Right lung (tissue), 5 donors: Measurements from ENCODE around the gene CCDC63. TPM values are rescaled to one million over a fixed set of nuclear protein-coding genes. Genes with fewer than 3 reads are reported as not detected.
A peak's percentile ranks its signal among the peaks of the same experiment; 100 is the strongest.
"Not testable (repeated sequence)": the region's sequence is repeated elsewhere in the genome, so short reads cannot be mapped to it uniquely, and the experiment has no call there.

Source experiments
- DNase-seq, 2 donors: peaks; one replicate each; pipeline ENCODE4 v3.0.0-alpha.2; 2013
- polyA plus RNA-seq, 5 donors: library from polyadenylated mRNA; unstranded; fragments of 120-200 nt; gene quantifications; one replicate each; pipeline versions ENCODE4 v1.2.1 to v1.2.3, GENCODE V29; 2013; ENCODE audit warnings: inconsistent platforms in 1 of 5, low replicate concordance in 1 of 5; ENCODE audit not compliant: insufficient read length in 5 of 5, insufficient read depth in 1 of 5

CCDC63 gene
- polyA plus RNA-seq, 5 donors, result 0.08 TPM; not detected in 4

- no peak for DNase-seq
Measured at GRCh38 chr12:110922652-110923051, 75.9 kb downstream of the CCDC63 start.

GRCh38 chr12:110923192-110923591 is 76.4 kb downstream of the CCDC63 start:
- no peak for DNase-seq

DNA sequence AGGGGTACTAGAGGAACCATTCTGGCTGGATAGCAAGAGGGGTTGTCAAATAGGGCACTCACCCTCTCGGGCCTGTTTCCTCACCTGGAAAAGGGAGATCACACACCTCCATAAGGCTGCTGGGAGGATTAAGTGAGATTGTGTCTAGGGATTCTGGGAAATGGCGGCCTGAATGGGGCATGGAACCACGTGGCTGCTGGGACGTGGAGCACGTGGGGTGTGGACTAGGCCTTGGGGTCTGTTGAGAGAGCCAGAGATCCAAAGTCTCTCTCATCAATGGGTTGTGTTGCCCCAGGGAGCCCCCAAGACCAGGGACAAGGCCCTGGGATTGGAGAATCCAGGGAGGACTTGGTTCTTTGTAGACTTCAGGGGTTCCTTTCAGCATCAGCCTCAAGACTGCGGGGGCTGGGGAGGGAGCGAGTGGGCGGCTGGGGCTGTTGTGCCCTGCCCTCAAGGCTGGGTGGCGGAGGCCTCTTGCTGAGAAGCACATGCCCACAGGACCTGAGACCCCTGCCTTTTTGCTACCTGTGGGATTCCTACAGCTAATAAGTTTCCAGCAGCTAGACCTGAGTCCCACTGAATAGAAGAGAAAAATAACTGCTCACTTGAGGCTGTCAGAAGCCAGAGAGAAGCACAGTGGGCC is 77.0 kb downstream of the CCDC63 start:
- no peak for DNase-seq

DNA sequence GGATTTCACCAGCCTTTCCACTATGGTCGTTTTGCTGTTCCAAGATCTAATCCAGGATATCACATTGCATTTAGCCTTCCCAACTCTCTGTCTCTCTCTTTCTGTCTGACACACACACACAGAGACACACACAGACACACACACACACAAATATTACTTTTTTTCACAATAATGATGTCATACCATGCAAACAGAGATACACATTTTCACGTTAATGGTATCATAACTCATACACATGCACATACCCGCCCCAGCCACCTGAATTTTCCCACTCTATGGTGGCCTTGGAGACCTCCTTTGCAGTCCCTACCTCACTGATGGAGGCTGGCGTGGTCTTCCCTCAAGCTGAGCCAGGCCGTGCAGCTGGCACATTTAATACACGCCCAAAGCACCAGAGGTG is 80.8 kb downstream of the CCDC63 start:
- DNase-seq, result no peak

GRCh38 chr12:110928700-110929099 is 81.9 kb downstream of the CCDC63 start:
- DNase-seq, result no peak

DNA sequence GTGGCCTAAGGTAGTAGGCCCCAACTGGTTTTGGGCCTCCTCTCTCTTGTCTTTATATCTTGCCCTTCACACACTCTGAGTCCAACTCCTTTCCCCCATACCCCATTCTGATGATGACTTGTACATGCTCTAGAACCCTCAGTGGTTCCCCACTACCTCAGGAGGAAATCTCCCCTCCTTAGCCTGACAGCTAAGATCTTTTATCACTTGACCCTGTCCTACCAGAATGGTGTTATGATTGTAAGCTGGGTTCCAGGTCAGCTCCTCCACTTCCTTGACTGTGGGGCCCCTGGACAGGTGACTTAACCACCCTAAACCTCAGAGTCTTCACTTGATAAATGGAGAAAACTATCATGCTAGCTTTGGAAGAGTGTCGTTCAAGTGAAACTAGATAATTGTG is 83.0 kb downstream of the CCDC63 start:
- no peak for DNase-seq

- no peak for DNase-seq
Measured at GRCh38 chr12:110930348-110931314, 83.8 kb downstream of the CCDC63 start.

DNA sequence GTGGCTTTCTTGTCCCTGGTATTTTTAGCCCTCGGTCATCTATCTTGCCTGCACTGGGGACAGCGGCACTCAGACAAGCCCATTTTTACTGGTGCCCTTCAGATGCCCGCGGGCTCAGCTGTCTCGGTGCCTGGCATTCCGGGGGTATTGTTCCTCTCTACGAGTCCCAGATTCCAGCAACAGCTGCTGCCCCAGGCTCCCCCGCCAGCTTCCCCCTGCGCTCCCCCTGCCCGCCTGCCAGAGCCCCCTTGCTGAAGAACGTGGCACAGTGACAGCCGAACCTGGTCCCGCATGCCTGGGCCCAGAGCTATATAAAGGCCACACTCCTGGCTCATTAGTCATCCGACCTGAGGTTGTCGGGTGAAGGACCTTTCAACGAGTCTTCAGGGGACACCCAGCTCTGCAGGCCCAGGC is 84.5 kb downstream of the CCDC63 start:
- DNase-seq, result no peak

- DNase-seq, result no peak
Measured at GRCh38 chr12:110932046-110932445, 85.3 kb downstream of the CCDC63 start.

DNA sequence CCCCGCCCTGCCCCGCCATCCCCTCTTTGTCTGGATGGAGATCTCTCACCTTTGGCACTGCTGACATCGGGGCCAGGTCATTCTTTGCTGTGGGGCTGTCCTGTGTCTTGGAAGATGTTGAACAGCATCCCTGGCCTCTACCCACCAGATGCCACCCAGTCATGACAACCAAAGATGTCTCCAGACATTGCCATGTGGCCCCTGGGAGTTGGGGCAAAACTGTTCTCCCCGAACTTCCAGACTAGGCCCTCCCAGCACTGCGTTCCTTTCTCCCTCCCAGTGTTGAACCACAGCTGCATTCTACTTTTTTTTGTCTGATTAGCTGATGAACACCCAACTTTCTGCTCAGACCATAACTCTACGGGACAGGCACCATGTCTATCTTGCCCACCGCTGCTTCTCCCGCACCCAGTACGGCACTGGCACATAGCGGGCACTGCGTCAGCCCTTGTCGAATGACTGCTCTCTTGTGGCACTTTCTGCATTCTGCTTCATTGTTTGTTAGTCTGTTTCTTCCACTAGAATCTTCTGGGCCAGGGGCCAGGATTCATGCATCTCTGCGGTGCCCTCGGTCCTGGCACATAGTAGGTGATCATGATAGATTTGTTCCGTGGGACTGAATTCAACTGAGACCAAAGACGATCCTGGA is 86.7 kb downstream of the CCDC63 start:
- DNase-seq, result no peak

DNA sequence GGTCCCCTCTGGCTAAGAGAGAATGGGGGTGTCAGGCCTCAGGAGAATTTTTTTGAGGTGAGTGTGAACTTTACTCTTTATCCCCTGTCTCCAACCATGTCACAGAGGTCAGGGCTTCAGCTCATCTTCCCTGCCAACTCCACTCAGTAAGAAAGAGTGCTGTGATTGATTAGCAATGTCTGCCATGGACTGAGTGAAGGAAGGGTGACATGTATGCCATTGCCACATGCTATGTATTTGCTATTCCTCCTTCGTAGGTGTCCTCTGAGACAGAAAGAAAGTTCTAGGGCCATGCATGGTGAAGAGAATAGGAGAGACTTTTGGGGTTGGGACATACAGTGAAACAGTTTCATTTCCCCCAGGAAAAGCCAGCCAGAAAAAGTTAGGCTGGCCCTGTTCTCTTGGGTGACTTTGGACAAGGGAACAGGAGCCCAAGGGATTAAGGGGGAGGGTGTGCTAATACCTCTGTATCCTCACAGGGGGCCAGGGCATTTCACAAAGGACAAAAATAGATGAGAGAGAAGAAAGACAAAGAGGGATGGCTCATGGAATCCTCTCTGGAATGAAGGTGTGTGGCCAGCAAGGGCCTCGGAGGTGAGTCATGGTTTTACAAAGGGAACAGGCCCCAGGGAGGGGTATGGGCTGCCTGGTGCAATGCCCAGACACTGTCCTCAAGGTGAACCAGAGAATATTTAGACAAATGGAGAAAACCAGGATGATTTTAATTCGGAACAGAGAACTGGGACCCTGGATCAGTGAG is 87.5 kb downstream of the CCDC63 start:
- no peak for DNase-seq

DNA sequence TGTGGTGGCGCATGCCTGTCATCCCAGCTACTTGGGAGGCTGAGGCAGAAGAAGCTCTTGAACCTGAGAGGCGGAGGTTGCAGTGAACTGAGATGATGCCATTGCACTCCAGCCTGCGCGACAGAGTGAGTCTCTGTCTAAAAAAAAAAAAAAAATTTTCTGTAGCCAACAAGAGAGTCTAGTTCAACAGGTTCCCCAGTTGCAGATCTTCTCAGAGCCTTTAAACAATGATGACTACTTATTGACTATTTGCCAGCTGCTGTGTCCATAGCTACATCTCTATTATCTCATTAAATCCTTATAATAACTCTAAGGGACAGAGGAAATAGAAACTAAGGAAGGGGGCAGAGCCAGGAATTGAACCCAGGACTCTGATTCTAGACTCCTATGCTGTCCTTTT is 88.8 kb downstream of the CCDC63 start:
- DNase-seq, result no peak

- no peak for DNase-seq
Measured at GRCh38 chr12:110936367-110937103, 89.7 kb downstream of the CCDC63 start.

GRCh38 chr12:110937104-110937641 is 90.4 kb downstream of the CCDC63 start:
- DNase-seq, result peak; percentile 21 to 42

DNA sequence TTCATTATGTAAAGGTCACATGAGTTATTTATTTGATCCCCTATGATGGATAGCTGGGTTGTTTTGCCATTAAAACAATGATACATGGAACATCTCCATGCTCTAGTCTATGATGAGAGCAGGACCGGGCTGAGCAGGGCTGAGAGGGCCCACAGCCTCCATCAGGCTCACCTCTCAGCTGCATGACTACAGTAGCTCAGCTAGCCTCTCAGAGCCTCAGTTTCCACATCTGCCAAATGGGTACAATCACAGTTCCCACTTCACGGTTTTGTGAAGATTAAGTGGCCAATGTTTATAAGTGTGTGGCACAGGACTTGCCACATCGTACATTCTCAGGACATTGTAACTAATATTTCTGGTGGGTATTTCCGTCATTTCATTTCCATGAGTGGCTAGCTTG is 93.5 kb downstream of the CCDC63 start:
- DNase-seq, result no peak

DNA sequence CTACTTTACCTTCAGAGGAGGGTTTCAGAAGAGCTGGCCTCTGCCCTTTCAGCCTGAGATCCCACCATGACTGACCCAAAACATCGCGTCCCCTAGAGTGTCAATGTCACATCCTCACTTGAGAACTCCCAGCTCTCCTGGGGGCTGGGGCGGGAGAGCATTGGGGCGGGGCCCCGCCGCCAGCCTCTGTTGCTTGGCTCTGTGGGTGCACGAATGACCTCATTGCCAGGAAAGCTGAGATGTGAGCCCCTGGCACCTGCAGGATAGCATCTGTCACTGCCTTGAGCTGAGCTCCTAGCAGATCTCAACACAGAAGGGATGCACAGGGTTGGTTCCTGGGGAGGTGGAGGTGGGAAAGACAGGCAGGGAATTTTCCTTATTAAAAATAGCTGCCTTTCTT is 94.1 kb downstream of the CCDC63 start:
- no peak for DNase-seq

- no peak for DNase-seq
Measured at GRCh38 chr12:110941391-110941790, 94.6 kb downstream of the CCDC63 start.

DNA sequence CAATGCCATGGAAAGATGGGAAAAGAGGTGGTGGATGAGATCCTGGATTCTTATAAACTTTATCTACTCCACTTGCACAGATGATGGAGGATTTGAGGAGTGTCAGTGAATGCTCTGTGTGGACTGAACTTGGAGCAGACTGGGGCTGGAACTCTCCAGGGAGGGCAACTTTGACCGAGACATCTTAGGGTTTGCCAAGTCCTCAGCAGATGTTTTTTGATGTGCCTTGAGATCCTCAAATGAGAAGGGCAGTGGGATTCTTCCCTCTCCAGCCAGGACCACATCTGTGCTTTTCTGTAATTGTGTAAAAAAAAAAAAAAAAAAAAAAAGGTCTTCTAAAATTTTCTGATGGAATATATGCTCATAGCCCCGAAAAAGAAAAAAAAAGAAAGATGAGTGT is 96.6 kb downstream of the CCDC63 start:
- DNase-seq, result no peak

DNA sequence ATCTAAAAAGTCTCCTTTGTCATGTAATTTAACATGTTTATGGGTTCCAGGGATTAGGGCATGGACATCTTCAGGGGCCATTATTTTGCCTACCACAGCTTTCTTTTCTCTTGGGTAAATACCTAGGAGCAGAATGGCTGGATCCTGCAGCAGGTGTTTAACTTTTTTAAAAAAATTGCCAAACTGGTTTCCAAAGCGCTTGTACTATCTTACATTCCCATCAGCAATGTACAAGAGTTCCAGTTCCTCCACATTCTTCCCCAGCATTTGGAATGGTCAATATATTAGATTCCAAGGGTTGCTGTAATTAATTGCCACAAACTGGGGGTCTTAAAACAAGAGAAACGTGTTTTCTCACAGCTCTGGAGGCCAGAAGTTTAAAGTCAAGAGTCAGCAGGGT is 101.3 kb downstream of the CCDC63 start:
- DNase-seq, result no peak

DNA sequence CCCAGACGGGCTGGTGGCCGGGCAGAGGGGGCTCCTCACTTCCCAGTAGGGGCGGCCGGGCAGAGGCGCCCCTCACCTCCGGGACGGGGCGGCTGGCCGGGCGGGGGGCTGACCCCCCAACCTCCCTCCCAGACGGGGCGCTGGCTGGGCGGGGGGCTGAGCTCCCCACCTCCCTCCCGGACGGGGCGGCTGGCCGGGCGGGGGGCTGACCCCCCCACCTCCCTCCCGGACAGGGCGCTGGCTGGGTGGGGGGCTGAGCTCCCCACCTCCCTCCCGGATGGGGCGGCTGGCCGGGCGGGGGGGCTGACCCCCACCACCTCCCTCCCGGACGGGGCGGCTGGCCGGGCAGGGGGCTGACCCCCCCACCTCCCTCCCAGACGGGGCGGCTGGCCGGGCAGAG is 103.7 kb downstream of the CCDC63 start:
- not testable (repeated sequence) for DNase-seq

- not testable (repeated sequence) for DNase-seq
Measured at GRCh38 chr12:110950867-110951266, 104.1 kb downstream of the CCDC63 start.
